H4 (cell line): ENCODE measurements around the gene HNRNPR. TPM values are rescaled to one million over a fixed set of nuclear protein-coding genes. Genes with fewer than 3 reads are reported as not detected.
"Not testable (repeated sequence)": the region's sequence is repeated elsewhere in the genome, so short reads cannot be mapped to it uniquely, and the experiment has no call there.

Experiments used
- DNase-seq: peaks from one replicate; pipeline ENCODE4 v3.0.0-alpha.2; 2015; ENCODE audit warnings: low spot score
- total RNA-seq: library from RNA; depleted of rRNA; stranded (reverse); fragments of >200 nt; shearing (Covaris generic); gene quantifications from 2 replicates; pipeline ENCODE4 v1.2.3, GENCODE V29; 2014

Gene HNRNPR
- total RNA-seq, 1 experiment from 2014 or later, result 180 TPM

DNA sequence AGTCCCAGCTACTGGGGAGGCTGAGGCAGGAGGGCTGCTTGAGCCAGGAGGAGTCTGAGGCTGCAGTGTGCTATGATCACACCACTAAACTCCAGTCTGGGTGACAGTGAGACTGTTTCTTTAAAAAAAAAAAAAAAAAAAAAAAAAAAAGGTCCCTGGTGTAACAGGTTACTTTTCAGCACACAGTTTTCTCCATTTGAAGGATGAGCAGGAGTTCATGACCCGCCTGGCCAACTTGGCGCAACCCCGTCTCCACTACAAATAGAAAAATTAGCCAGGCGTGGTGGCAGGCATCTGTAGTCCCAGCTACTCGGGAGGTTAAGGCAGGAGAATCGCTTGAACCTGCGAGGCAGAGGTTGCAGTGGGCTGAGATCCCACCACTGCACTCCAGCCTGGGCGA, 12.4 kb downstream of the HNRNPR start:
- no peak for DNase-seq

DNA sequence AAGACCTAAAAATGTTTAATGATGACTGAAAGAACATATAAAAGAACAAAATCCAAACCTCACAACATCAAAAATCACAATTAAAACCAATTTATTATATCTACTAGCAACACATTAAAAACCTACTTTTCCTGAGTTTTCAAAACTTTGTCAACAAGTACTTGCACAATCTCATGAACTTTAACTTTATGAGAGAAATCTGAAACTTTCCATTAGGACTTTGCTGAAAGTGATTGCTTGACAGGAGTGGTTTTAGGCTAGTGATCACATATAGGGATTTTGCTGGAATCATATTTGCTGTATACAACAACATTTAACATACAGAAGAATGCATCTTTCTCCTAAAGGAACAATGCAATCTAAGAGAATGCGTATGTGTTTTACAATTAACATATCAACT, 13.2 kb downstream of the HNRNPR start:
- no peak for DNase-seq

DNA sequence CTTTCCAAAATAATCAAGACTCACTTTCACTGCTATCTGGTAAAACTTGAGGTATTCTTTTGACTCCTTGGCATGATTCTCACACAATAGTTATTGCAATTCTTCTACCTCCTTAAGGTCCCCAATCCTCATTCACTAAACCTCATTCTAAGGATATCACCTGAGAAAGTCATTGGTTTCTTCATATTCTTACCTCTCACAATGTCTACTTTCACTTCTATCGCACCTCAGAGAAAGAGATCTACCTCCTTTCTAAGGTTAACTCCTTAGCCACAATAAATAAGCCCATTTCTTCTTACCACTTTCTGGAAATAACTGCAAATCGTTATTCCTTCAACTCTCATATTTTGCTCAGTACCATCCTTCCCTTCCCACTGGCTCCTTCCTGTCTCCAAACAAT, 18.7 kb downstream of the HNRNPR start:
- no peak for DNase-seq

DNA sequence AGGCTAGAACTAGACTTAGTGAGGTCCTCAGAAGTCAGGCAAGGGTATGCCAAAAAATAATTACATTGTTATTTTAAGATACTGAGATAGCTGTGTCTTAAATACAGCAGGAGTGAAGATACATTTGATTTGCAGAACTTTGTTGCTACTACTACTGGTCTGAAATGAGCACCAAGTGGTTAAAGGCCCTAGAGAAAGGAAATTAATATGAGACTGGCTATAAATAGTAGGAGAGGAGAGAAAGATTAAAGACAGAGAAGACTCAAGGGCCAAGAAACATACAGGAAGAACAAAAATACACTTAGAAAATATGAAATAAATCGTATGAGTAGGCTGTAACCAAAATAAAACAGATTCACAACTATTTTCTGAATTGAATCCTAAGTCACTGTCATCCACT, 21.3 kb downstream of the HNRNPR start:
- DNase-seq, result no peak

DNA sequence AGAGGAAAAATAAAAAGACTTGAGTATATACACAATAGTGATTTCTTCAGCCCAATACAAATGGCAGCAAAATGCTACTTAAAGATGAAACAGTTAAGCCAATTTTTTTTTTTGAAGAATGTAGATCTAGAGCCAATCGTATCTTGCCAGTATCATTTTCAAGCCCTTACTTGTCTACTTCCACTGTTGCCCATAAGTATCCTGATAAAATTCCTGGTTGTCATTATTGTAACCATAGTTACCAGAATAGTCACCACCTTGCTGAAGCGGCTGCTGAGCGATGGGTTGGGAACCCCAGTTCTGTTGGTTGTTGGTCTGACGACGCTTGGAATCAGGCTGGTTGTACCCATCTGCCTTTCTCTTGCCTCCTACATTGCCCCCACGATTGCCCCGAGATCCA, 33.8 kb downstream of the HNRNPR start:
- not testable (repeated sequence) for DNase-seq

DNA sequence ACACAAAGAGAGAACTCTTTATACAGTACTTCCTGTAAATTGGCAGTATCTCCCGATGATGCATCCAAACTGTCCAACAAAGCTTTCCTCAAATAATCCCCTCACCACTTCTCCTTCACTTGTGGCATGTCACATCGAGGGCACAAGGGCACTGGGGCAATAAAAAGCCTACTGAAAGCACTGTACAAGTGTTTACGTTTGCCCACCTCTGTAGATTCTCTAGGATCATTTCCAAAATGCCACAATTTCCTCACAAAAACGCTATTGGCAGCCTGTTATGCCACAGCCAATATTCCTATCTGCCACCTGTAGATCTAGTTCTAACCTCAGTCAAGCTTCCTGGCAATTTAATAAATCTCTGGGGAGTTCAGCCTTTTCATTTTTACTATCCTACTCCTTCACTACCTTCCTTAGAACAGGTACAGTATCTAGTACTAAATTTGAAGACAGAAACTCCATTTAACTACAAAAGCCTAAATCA, 39.9 kb downstream of the HNRNPR start:
- no peak for DNase-seq

DNA sequence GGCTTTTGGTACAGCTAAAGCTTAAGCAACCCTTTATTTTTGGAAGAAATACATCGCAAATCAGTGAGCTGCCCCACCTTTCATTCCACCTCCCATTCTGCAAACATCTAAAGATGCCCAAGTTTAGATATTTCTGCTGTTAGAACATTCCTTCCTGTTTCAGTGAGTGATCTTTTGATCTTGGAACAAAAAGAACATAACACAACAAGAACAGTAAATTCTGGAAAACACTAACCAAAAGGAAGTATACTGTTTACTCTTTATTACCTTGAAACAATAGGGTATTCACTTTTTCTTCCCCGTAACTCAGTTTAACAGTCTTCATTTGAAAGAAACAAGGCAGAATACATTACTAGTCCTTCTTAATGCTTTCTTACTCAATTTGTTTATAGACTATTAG, 40.6 kb downstream of the HNRNPR start:
- no peak for DNase-seq

DNA sequence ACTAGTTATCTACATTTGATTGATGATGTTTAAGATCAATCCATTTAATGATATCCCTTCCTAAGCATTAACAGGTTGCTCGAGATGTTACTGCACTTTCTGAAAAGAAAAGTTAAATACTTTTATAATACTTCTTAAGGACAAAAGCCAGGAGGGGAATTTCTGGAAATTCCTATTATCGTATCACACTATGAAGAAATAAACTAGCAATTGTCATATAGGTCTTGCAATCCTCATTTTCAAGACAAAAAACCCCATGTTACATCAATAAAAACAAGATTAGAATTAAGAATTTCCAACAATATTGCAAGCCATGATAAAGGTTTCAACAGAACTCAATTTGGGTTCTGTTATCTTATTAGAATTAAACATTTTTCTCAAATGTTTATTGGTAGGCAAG, 47.2 kb downstream of the HNRNPR start:
- no peak for DNase-seq

DNA sequence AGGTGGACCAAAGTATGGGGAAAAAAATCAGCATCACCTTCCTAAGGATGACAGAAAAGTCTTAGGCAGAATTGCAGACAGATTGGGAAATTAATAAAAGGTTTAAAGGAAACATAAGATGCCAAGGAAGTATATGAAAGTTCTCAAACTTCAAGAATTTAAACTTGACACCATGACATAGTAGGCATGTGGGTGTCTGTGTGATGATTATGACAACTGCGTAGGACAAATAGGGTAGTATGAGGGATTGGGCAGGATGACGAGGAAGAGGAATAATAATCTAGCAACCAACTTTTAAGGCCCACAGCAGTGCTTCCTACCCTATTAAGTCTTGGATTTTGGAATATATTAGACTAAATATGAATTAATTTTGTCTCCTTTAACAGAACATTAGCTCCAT, 52.4 kb downstream of the HNRNPR start:
- no peak for DNase-seq

DNA sequence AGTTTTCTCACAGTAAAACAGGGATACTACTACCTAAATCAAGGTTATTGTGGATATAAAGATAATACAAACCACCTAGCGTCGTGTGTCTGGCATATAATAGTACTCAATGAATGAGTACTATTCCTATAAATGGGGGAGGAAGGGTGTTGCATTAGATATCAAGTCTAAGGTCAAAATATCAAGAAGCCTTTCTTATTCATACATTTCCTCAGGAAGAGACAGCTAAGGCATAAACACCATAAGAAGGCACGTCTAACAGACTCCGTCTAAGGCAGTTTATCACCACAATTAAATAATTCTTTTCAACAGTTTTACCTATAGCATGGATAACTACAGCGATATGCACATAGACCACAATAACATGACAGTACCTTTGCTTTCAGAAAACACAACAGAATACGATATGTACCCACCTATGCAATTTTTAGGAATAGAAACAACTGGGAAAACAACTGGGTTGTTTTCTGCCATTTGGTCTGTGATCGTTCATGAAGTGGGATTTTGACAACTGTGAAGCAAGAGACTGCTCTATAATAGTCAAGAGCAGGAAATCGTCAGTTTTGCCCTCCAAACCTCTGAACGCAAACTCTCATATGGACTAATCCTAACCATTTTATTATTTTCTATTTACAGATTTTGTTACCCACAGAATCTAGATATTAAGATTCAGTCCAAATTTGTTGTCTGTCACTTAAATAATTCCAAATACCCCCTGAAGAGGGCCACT, 53.1 kb downstream of the HNRNPR start:
- no peak for DNase-seq

DNA sequence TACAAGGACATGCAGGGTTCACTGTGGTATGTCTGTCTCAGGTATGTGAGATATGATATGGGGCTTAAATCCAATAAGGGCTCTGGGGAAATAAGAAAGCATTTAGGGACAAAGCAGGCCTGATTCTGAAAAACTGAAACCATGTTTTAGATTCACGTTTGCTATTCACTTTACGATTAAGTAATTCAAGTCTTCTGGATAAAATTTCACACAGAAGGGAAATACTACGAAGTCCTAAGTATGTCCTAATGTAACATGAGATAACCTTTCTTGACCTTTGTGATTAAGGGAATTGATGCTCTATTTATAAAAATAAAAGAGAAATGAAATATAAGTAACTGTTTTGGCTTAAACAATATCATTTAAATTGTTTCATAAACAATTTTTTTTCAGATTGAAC, 55.4 kb downstream of the HNRNPR start:
- DNase-seq, result no peak

DNA sequence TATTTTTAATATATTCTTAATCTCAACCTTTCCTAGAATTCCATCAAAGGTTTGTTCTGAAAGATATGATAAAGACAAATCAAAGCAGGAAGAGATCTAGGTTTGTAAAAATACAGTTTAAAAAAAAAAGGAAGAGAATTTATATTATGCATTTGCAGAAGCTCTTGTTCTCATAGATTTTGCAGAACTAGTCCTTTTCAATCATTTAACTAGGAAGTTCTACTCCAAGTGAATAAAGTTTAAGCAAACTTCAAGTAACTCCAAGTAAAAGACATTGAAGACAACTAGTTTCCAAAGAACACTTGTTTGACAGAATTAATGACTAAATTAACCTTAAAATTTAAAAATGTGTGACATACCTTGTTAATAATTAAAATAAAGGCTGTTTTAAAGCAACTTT, 55.9 kb downstream of the HNRNPR start:
- no peak for DNase-seq

DNA sequence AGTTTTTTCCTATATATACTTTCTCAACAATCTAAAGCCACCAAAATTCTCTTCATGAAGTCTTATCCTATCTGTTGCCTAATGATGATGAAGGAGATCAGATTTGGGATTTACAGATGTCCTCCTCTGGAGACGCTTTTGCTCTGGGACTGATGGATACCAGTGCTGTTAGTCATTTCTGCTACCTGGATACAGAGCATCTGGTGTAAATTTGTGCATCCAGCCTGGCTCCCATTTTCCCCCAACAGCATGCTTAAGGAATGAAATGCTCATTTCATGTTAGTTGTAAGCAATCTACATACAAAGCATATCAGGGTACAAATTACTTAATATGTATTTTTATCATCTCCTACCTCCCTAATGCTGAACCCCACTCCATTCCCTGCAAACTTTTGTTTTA, 57.7 kb downstream of the HNRNPR start:
- DNase-seq, result no peak

DNA sequence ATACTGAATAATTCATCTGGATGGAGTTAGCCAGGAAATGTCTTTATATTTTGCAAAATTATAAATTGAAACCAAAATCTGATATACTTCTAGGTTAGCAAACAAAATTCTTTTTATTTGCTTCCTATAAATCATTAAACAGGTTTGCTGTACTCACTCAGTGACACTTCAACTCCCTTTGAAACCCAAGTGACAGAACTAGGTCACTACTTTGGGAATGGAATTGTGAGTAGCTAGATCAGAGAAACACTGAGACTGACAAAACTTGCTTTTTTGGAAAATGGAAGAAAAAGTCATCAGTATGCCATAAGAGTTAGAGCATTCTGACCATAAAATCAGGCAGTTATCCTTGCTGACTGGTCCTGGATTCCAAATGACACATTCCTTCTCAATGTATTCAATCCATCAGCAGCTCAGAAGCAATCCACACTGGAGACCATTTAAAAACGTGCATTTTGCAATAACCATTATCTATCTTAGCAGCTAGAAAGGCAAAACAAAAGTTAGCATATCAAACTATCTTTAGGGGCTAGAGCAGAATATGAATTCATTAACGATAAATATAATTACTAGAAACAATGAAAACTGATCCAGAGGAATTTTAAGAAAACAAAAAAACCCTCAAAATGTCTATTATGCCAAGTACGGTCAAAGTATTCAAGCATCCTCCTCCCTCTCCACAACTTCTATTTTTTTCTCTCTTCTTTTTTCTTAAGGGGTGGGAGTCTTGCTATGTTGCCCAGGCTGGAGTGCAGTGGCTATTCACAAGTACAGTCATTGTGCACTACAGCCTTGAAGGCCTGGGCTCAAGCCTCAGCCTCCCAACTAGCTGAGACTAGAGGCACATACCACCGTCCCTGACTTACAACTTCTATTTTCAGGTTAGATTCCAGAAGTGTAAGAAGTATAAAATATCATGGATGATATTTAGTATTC, 60.1 kb downstream of the HNRNPR start:
- DNase-seq, result no peak

DNA sequence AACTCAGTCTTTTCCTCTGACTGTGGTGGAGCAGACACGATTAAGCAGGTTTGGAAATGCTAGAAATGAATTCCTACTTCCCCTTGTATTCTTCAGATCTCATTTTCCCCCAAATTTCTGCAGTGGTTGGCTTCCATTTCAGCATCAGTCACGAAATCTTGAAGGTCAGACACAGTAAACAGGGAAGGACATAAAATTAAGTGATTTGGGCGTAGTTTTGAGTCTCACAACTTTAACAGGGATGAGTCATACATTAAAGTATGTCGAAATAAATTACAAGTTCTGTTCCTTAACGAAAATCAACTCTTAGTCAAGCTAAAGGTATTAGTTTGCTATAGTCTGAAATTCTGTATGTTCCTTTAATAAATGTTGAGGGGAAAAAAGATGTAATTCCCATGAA, 61.1 kb downstream of the HNRNPR start:
- peak; percentile 50 for DNase-seq

DNA sequence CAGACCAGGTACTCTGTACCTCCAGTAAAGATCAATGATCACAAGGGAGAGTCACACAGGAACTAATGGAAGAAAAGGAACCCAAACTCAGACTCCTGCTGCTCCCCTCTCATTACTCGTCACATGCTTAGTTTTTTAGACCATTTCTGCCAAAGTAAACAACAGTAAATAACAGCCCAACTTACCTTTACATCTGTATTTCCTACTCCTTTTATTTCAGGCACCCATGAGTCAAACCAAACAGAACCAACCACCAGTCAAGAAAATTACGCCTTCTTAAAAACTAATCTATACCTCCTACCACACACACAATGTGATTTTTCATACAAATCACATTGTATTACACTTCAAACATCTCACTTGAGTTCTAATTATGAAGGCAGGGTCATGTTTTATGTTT, 65.4 kb downstream of the HNRNPR start:
- DNase-seq, result no peak

DNA sequence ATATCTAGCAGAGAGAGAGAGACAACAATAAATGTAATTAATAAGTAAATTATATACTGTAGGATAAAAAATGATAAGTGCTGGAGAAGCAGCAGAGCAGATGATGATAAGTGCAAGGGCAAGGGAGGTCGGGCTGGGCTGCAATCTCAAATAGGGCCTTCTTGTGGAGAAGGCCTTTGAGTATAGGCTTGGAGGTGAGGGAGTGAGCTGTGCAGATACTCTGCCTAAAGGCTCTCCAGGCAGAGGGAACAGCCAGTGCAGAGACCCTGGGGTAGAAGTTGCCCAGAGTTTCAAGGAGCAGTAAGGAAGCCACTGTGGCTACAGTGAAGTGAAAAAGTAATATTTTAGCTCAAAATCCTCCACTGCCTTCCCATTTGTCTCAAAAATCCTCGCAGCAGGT, 67.6 kb downstream of the HNRNPR start:
- DNase-seq, result no peak

DNA sequence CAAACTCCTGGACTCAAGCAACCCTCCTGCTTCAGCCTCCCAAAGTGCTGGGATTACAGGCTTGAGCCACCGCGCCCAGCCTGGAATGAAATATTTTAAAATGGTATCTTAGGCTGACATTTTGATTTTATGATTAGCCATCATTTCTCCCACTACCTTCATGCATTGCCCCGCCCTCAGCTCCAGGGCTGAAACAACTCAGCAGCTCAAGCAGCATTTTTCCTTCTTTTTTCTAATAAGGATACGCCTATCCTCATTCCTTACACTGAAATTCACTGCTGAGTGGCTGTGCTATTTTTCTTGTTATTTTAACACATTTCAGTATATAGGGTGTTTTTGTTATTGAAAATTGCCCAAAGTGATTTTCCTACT, 70.0 kb downstream of the HNRNPR start:
- no peak for DNase-seq

DNA sequence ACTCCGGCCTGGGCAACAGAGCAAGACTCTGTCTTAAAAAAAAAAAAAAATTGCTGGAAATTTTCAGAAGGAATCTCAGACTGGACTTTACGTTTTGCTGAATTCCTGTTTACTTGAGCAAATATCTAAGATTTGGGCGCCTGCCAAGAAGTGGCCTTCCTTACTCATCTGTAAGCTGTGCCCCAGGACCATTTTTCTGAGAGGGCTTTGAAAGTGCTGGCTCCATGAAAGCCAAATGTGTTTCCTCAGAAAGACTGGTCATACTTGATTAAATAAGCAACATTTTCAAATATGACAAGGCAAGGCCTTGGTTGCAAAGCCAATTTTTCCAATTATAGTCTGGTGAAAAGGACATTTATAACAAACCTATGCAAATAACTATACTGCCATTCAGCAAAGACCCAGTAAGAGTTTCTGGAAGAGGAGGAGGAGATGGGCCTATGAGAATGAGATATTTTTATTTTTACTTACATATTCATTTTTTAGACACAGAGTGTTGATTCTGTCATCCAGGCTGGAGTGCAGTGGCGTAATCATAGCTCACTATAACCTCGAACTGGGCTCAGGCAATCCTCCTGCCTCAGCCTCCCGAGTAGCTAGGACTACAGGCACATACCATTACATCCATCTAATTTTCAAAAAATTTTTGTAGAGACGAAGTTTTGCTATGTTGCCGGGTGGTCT, 70.5 kb downstream of the HNRNPR start:
- DNase-seq, result peak; percentile 58

DNA sequence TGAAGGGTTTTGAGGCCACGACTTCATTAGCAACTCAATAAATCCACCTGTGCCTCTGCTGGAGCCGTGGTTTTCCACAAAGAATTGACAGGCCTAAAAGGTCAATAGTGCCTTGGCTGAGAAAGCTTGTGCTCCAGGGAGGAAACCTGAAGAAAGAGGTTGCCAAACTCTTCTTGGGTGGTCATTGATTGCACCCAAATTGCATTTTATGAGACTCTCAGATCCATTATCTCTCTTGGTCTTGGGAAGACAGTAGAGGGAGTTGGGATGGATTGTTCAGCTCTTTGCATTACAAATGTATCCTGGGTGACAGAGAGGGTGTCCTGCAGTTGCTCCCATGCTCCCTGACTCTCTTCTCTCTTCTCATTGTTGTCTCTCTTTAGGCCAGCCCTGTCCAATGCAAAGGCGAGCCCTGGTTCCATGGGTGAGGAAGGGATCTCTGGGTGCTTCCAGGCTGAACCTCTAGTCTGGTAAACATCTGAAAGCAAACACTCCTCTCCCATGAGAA, 80.7 kb downstream of the HNRNPR start:
- no peak for DNase-seq

DNA sequence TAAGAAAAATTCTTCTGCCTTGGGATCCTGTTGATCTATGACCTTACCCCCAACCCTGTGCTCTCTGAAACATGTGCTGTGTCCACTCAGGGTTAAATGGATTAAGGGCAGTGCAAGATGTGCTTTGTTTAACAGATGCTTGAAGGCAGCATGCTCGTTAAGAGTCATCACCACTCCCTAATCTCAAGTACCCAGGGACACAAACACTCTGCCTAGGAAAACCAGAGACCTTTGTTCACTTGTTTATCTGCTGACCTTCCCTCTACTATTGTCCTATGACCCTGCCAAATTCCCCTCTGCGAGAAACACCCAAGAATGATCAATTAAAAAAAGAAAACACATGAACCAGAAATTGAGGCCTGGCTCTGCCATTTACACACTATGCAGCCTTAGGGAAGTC, 86.0 kb downstream of the HNRNPR start:
- not testable (repeated sequence) for DNase-seq

DNA sequence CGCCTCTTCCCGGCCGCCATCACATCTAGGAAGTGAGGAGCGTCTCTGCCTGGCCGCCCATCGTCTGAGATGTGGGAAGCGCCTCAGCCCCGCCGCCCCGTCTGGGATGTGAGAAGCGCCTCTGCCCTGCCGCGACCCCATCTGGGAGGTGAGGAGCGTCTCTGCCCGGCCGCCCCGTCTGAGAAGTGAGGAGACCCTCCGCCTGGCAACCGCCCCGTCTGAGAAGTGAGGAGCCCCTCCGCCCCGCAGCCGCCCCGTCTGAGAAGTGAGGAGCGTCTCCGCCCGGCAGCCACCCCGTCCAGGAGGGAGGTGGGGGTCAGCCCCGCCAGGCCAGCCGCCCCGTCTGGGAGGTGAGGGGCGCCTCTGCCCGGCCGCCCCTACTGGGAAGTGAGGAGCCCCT, 86.7 kb downstream of the HNRNPR start:
- DNase-seq, result not testable (repeated sequence)
